ENCODE results near the gene EMSY.

EMSY gene

DNA sequence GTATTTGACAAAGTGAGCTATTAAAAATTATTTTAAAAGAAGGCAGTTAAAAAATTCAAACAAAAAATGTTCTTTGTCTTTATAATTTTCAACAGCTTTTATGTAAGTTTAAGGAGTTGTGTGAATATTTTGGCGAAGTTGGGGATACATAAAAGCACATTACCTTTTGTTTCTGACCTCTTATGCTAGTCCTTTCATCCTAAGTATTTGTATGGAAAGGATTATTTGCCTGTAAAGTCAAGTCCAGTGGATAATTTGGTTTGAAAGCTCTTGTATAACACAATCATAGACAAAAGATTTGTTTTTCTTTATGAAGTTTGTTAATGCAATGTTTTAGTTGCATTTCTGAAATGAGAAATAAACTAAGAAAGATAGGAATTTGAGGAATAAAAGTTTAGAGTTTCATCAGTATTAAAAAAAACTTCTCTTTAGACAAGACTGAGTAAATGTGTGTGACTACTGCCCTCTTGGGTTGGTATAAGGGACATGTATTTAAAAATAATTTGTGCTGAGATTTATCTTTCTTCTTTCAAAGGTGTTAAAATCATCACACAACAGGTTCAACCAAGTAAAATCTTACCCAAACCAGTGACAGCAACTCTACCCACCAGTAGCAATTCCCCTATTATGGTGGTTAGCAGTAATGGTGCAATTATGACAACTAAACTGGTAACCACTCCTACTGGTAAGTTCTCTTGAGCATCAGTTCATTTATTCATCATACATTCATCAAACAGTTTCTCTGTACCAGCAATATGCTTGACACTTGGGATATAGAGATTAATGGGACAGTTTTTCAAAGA, 68.2 kb downstream of the EMSY start:
- in situ Hi-C loops (cut with HindIII; ENCODE audit: low sequenced_read_pairs), result no loop called here
- TF ChIP-seq, protein P1, sequence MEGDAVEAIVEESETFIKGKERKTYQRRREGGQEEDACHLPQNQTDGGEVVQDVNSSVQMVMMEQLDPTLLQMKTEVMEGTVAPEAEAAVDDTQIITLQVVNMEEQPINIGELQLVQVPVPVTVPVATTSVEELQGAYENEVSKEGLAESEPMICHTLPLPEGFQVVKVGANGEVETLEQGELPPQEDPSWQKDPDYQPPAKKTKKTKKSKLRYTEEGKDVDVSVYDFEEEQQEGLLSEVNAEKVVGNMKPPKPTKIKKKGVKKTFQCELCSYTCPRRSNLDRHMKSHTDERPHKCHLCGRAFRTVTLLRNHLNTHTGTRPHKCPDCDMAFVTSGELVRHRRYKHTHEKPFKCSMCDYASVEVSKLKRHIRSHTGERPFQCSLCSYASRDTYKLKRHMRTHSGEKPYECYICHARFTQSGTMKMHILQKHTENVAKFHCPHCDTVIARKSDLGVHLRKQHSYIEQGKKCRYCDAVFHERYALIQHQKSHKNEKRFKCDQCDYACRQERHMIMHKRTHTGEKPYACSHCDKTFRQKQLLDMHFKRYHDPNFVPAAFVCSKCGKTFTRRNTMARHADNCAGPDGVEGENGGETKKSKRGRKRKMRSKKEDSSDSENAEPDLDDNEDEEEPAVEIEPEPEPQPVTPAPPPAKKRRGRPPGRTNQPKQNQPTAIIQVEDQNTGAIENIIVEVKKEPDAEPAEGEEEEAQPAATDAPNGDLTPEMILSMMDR (IDR thresholded peaks at IDR 0.05; ENCODE audit: low read depth, low read length), result peak; percentile 46
- DNase-seq (ENCODE audit: low read depth, low spot score), result peak; percentile 62
- no peak overlapping the region for H3K4me3 ChIP-seq (ENCODE audit: low read depth, low read length)

GRCh38 chr11:76513654-76514034, 68.8 kb downstream of the EMSY start:
- in situ Hi-C loops (cut with HindIII; ENCODE audit: low sequenced_read_pairs), result no loop called here
- H3K4me3 ChIP-seq (ENCODE audit: low read depth, low read length), result no peak overlapping the region
- TF ChIP-seq, protein P1 (IDR thresholded peaks at IDR 0.05; ENCODE audit: low read depth, low read length), result no peak
- DNase-seq (ENCODE audit: low read depth, low spot score), result no peak

DNA sequence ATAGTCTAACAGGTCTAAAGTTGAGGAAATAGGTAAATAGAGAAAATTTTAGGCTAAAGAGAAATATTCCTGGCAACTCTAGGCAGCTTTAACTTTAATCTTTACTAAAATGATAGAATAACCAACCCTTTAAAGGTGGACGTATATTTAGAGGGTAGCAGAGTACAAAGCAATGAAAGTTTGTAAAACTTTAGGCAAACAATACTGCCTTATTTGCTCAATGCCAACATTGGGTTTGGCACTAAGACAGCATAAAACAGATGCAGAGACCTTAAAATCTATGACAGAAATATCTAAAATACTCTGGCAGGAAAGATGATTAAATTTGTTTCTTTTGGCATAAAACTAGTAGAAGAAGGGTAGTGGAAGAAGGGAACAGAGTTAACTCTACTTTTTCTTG, 70.7 kb downstream of the EMSY start:
- in situ Hi-C loops (cut with HindIII; ENCODE audit: low sequenced_read_pairs), result no loop called here
- DNase-seq (ENCODE audit: low read depth, low spot score), result no peak
- TF ChIP-seq, protein P1 (IDR thresholded peaks at IDR 0.05; ENCODE audit: low read depth, low read length), result no peak
- no peak overlapping the region for H3K4me3 ChIP-seq (ENCODE audit: low read depth, low read length)

DNA sequence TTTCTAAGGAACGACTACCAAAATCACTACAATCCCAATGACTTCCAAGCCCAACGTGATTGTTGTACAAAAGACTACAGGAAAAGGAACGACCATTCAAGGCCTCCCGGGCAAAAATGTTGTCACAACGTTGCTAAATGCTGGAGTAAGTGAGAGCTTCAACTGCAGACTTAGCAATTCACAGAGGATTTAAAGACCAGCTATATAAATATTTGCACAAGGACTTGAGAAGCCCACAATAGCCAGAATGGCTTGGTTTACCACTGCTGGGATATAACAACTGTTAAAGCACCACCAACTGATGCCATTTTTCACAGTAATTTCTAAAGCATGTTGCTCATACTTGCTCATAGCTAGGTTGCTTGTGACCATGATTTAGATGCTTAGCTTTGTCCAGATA, 78.3 kb downstream of the EMSY start:
- in situ Hi-C loops (cut with HindIII; ENCODE audit: low sequenced_read_pairs), result no loop called here
- no peak overlapping the region for H3K4me3 ChIP-seq (ENCODE audit: low read depth, low read length)
- TF ChIP-seq, protein P1 (IDR thresholded peaks at IDR 0.05; ENCODE audit: low read depth, low read length), result no peak
- DNase-seq (ENCODE audit: low read depth, low spot score), result peak; percentile 65

DNA sequence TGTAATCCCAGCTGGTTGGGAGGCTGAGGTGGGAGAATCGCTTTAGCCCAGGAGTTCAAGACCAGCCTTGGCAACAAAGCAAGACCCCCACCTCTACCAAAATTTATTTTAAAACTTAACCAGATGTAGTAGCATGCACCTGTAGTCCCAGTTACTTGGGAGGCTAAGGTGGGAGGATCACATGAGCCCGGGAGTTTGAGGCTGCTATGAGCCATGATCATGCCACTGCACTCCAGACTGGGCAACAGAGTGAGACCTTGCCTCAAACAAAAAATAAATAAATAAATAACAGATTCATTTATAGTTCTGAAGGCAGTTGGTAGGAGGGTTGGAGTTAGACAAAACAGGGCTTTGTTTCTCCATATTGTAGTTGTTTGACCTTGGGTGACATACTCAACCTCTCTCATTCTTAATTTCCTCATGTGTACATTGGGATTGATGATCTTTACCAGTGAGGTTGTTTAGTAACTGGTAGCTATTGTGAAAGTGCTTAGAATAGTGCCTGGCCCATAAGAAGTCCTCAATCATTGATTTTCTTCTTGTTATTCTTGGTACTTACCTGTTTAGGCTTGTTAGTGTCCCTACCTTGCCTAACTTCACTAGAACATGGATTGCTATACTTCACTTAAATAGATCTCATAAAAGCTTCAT, 79.1 kb downstream of the EMSY start:
- H3K4me3 ChIP-seq (ENCODE audit: low read depth, low read length), result no peak overlapping the region
- TF ChIP-seq, protein P1 (IDR thresholded peaks at IDR 0.05; ENCODE audit: low read depth, low read length), result no peak

GRCh38 chr11:76524461-76524860, 79.6 kb downstream of the EMSY start:
- no peak for DNase-seq (ENCODE audit: low read depth, low spot score)
- no peak overlapping the region for H3K4me3 ChIP-seq (ENCODE audit: low read depth, low read length)
- in situ Hi-C loops (cut with HindIII; ENCODE audit: low sequenced_read_pairs), result no loop called here

More for the DNA sequence above, 79.1 kb downstream of the EMSY start:
- in situ Hi-C loops (cut with HindIII; ENCODE audit: low sequenced_read_pairs), result no loop called here
- DNase-seq (ENCODE audit: low read depth, low spot score), result no peak

More at GRCh38 chr11:76524461-76524860, 79.6 kb downstream of the EMSY start:
- TF ChIP-seq, protein P1 (IDR thresholded peaks at IDR 0.05; ENCODE audit: low read depth, low read length), result no peak
